Iris pigment epithelial cell (primary cell): ENCODE data around the gene DAPP1.
"Not testable (repeated sequence)": the region's sequence is repeated elsewhere in the genome, so short reads cannot be mapped to it uniquely, and the experiment has no call there.

Experiments used
- DNase-seq: peaks from one replicate; pipeline ENCODE4 v3.0.0-alpha.2; 2011; ENCODE audit warnings: low read depth

The DAPP1 gene

GRCh38 chr4:99816545-99817308 lies at the start of gene DAPP1:
DAPP1 (plus strand) TSS chr4:99816827; CDS start chr4:99816914, 87 bp downstream.
- no peak for DNase-seq

GRCh38 chr4:99770842-99771241 lies 45.8 kb upstream of the DAPP1 start:
- DNase-seq = not testable (repeated sequence)

GRCh38 chr4:99783940-99784339 lies 32.7 kb upstream of the DAPP1 start:
- DNase-seq = no peak

GRCh38 chr4:99784842-99785241 lies 31.8 kb upstream of the DAPP1 start:
- no peak for DNase-seq

- DNase-seq = peak; percentile 12
These were observed 25.6 kb upstream of the DAPP1 start for GRCh38 chr4:99790796-99791617.

- DNase-seq = no peak
These were observed 16.2 kb upstream of the DAPP1 start for GRCh38 chr4:99800332-99801004.

GRCh38 chr4:99801005-99801699 lies 15.5 kb upstream of the DAPP1 start:
- no peak for DNase-seq

GRCh38 chr4:99803566-99804101 lies 13.0 kb upstream of the DAPP1 start:
- DNase-seq = no peak

- no peak for DNase-seq
These were observed 10.1 kb upstream of the DAPP1 start for GRCh38 chr4:99806545-99806944.

GRCh38 chr4:99807666-99808065 lies 9.0 kb upstream of the DAPP1 start:
- DNase-seq = no peak

- peak; percentile 54 for DNase-seq
These were observed 8.3 kb upstream of the DAPP1 start for GRCh38 chr4:99808260-99808857.

GRCh38 chr4:99809326-99809725 lies 7.3 kb upstream of the DAPP1 start:
- no peak for DNase-seq

- no peak for DNase-seq
These were observed 6.1 kb upstream of the DAPP1 start for GRCh38 chr4:99810536-99810935.

GRCh38 chr4:99811117-99811516 lies 5.5 kb upstream of the DAPP1 start:
- DNase-seq = no peak

GRCh38 chr4:99811850-99812249 lies 4.8 kb upstream of the DAPP1 start:
- DNase-seq = peak; percentile 36

- DNase-seq = peak; percentile 51
These were observed 1.0 kb upstream of the DAPP1 start for GRCh38 chr4:99815597-99816011.

GRCh38 chr4:99817309-99817890 lies 773 bp downstream of the DAPP1 start:
- DNase-seq = no peak

- DNase-seq = no peak
These were observed 2.0 kb downstream of the DAPP1 start for GRCh38 chr4:99818661-99819060.

GRCh38 chr4:99821918-99822503 lies 5.4 kb downstream of the DAPP1 start:
- DNase-seq = no peak

- no peak for DNase-seq
These were observed 6.1 kb downstream of the DAPP1 start for GRCh38 chr4:99822734-99823133.
